ENCODE data around the gene CD7. TPM values are rescaled to one million over a fixed set of nuclear protein-coding genes. Genes with fewer than 3 reads are reported as not detected.

The CD7 gene
- polyA plus RNA-seq, 3 donors = 0.38 to 3.6 (median 0.42) TPM

DNA sequence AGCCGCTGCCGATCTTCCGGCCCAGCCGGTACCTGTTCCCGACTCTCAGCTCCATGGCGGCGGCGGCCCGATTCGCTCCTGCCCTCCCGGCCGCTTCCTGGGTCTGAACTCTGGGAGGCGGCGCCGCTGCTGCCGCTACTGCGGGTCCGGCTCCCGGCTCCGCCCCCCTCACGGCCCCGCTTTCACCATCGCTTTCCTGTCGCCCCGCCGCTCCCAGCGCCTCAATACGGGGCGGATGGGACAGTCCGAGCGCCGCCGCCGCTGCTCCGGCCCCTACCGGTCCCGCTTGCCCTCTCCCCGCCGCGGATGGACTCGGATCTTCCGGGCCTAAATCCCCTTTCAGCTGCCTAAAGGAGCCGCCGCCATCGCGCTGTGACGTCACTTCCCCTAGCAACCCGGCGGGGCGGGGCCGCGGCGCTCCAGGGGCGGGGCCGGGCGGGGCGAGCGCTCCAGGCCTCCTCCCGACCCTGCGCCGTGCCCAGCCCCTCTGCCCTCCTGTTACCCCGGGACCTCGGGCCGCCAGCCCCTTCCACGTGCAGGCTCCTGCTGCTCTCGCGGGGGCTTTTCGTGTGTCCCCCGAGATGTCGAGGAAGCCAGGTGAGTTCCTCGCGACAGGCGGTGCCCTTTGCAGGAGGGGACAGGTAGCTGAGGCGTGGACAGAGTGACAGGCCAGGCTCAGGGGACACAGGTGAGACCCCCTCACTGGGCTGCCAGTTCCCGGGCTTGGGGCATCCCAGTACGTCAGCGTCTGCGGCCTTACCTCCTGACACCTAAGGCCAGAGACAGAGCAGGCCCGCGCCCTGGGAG is 43.9 kb downstream of the CD7 start, which contains the start of gene CSNK1D:
CSNK1D (minus strand) TSS at position 374 of the 807 bp plus-strand sequence; CDS start at position 55, 319 bp downstream.
- Histone ChIP-seq H3K27ac (ENCODE audit: low read depth in 1 of 2, low read length in 2 of 2) (peak within 1 kb of the TSS; percentile 67 to 89), H3K9ac (ENCODE audit: insufficient read depth, low read length, poor library complexity, severe bottlenecking) (peak within 1 kb of the TSS; percentile 93), H3K9me3 (replicated peaks in 1 of 2; ENCODE audit: control insufficient read depth in 1 of 2, insufficient read depth in 1 of 2, low read length in 2 of 2) (no peaks in the 10 kb centered on the region), H2AFZ (ENCODE audit: insufficient read depth, low read depth, low read length, poor library complexity, severe bottlenecking) (peak within 1 kb of the TSS; percentile 79), H4K20me1 (ENCODE audit: insufficient read depth, low read length) (peaks cover 41% of the 10 kb centered on the region), H3K4me2 (replicated peaks; ENCODE audit: extremely low read depth, low read length, poor library complexity, severe bottlenecking) (peak within 1 kb of the TSS; percentile 81), H3K27me3 (ENCODE audit: control insufficient read depth in 2 of 2, insufficient read depth in 2 of 2, low read length in 2 of 2) (no peaks in the 10 kb centered on the region), H3K4me3 (replicated peaks in 1 of 3; ENCODE audit: low read depth in 2 of 3, low read length in 3 of 3) (peak within 1 kb of the TSS; percentile 69 to 88 (median 81)), H3K79me2 (ENCODE audit: insufficient read depth, low read length) (peaks cover 56% of the 10 kb centered on the region), H3K36me3 (replicated peaks in 1 of 2; ENCODE audit: control insufficient read depth in 1 of 2, insufficient read depth in 2 of 2, low read length in 2 of 2) (peaks cover 23 to 36% of the 10 kb centered on the region in 2 donors), H3K4me1 (ENCODE audit: control insufficient read depth in 1 of 2, insufficient read depth in 2 of 2, low read length in 2 of 2) (peaks cover 39 to 62% of the 10 kb centered on the region in 2 donors)
- Mint-ChIP-seq H3K4me3 (peak within 1 kb of the TSS; percentile 90 to 98), H3K4me1 (peaks cover 61% of the 10 kb centered on the region), H3K36me3 (peaks cover 51 to 52% of the 10 kb centered on the region in 2 donors), H3K27ac (peak within 1 kb of the TSS; percentile 93 to 98 (median 97)), H3K9me3 (peaks cover 0 to under 1% (median 0%) of the 10 kb centered on the region in 7 donors), H3K27me3 (ENCODE audit: low read depth in 3 of 3) (peaks cover 0 to 3% (median 0%) of the 10 kb centered on the region in 3 donors)
- DNase-seq = peak; percentile 81 to 87 (median 85)
- 4% methylated on average over 76 of the region's 80 CpGs for WGBS (ENCODE audit: insufficient coverage)
- TF ChIP-seq, protein P1, sequence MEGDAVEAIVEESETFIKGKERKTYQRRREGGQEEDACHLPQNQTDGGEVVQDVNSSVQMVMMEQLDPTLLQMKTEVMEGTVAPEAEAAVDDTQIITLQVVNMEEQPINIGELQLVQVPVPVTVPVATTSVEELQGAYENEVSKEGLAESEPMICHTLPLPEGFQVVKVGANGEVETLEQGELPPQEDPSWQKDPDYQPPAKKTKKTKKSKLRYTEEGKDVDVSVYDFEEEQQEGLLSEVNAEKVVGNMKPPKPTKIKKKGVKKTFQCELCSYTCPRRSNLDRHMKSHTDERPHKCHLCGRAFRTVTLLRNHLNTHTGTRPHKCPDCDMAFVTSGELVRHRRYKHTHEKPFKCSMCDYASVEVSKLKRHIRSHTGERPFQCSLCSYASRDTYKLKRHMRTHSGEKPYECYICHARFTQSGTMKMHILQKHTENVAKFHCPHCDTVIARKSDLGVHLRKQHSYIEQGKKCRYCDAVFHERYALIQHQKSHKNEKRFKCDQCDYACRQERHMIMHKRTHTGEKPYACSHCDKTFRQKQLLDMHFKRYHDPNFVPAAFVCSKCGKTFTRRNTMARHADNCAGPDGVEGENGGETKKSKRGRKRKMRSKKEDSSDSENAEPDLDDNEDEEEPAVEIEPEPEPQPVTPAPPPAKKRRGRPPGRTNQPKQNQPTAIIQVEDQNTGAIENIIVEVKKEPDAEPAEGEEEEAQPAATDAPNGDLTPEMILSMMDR (IDR thresholded peaks at IDR 0.05) = no peak
- intact Hi-C loops (cut with micrococcal nuclease) = loop anchor here in 1 of 2 donors (2.0 kb wide), 1 partner anchor 25 kb away; no protein-coding TSS in a partner anchor

DNA sequence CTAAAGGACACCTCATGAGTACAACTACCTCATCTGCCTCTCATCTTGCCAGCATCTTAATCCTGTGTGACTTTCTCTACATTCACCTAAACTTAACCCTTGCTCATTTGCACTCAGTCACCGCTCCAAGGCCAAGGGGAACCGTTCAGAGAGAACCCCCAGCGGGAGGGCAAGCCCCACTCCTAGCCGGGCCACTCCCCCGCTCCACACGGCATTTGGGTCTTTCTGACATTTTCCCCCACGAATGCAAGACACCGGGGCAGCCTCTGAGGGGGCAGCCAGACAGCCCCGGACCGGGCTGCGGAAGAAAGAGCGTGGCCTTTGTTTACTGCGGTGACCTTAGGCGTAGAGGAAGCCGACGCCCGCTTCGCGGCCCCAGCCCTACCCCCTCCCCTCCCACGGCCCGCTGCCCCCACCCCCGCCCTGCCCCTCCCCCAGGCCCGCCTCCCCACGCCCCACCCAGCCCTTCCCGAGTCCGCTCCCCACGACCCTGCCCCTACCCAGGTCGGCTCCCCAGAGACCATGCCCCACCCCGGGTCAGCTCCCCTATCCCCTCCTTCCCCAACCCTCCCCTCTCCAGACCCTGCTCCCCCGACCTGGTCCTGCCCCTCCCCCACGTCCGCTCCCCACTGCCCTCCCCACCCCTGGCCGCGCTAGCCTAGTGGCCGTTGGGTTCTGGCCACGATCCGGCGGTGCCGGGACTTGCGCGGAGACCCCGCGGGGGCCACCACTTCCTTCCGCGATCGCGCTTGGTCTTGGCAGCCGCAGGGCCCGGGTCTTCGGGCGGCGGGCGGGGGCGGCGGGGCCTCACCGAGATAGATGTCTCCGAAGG is 44.7 kb downstream of the CD7 start:
- Histone ChIP-seq H3K4me2 (replicated peaks; ENCODE audit: extremely low read depth, low read length, poor library complexity, severe bottlenecking) (peak overlapping the region; percentile 81), H3K4me1 (ENCODE audit: control insufficient read depth in 1 of 2, insufficient read depth in 2 of 2, low read length in 2 of 2) (peaks cover 43 to 66% of the 10 kb centered on the region in 2 donors), H4K20me1 (ENCODE audit: insufficient read depth, low read length) (peaks cover 50% of the 10 kb centered on the region), H3K79me2 (ENCODE audit: insufficient read depth, low read length) (peaks cover 64% of the 10 kb centered on the region), H2AFZ (ENCODE audit: insufficient read depth, low read depth, low read length, poor library complexity, severe bottlenecking) (peak overlapping the region; percentile 79), H3K27ac (ENCODE audit: low read depth in 1 of 2, low read length in 2 of 2) (peak overlapping the region; percentile 67 to 89), H3K9ac (ENCODE audit: insufficient read depth, low read length, poor library complexity, severe bottlenecking) (peak overlapping the region; percentile 93), H3K9me3 (replicated peaks in 1 of 2; ENCODE audit: control insufficient read depth in 1 of 2, insufficient read depth in 1 of 2, low read length in 2 of 2) (no peaks in the 10 kb centered on the region), H3K27me3 (ENCODE audit: control insufficient read depth in 2 of 2, insufficient read depth in 2 of 2, low read length in 2 of 2) (no peaks in the 10 kb centered on the region), H3K36me3 (replicated peaks in 1 of 2; ENCODE audit: control insufficient read depth in 1 of 2, insufficient read depth in 2 of 2, low read length in 2 of 2) (peaks cover 23 to 43% of the 10 kb centered on the region in 2 donors), H3K4me3 (replicated peaks in 1 of 3; ENCODE audit: low read depth in 2 of 3, low read length in 3 of 3) (peak overlapping the region; percentile 69 to 88 (median 81))
- no peaks in the 10 kb centered on the region for H3K9me3 Mint-ChIP-seq
- intact Hi-C loops (cut with micrococcal nuclease) = loop anchor here in 1 of 2 donors (2.0 kb wide), 1 partner anchor 26 kb away; no protein-coding TSS in a partner anchor
- peaks cover 48 to 55% of the 10 kb centered on the region in 2 donors for H3K36me3 Mint-ChIP-seq
- H3K4me1 Mint-ChIP-seq = peaks cover 62% of the 10 kb centered on the region
- WGBS (ENCODE audit: insufficient coverage) = under 1% methylated on average over 39 of the region's 57 CpGs
- TF ChIP-seq, protein P1 (IDR thresholded peaks at IDR 0.05) = no peak
- H3K4me3 Mint-ChIP-seq = peak overlapping the region; percentile 90 to 98
- peaks cover 0 to 3% (median 0%) of the 10 kb centered on the region in 3 donors for H3K27me3 Mint-ChIP-seq (ENCODE audit: low read depth in 3 of 3)
- peak overlapping the region; percentile 93 to 98 (median 97) for H3K27ac Mint-ChIP-seq
- peak in 2 of 3 donors; percentile 45 to 46 for DNase-seq

All from CD14-positive monocyte (primary cell).